ENCODE results near the gene KRT4. TPM values are rescaled to one million over a fixed set of nuclear protein-coding genes. Genes with fewer than 3 reads are reported as not detected.
A peak's percentile ranks its signal among the peaks of the same experiment; 100 is the strongest.

KRT4 gene
- total RNA-seq, 2 experiments from 2014 or later: not detected

GRCh38 chr12:52836491-52837412, 22.8 kb upstream of the KRT4 start:
- H3K27me3 ChIP-seq (ENCODE audit: control insufficient read depth in 1 of 2, insufficient read depth in 2 of 2, low read length in 2 of 2): no peaks in the 10 kb centered on the region
- Mint-ChIP-seq H3K4me3 (no peak overlapping the region), H3K9me3 (no peaks in the 10 kb centered on the region), H3K27me3 (peaks cover 9% of the 10 kb centered on the region), H3K27ac (peak overlapping the region; percentile 55), H3K36me3 (ENCODE audit: low read depth) (no peaks in the 10 kb centered on the region), H3K4me1 (ENCODE audit: low read depth) (peaks cover 18% of the 10 kb centered on the region)
- no peak for TF ChIP-seq CTCF (IDR thresholded peaks at IDR 0.05)
- no peaks in the 10 kb centered on the region for H3K9me3 ChIP-seq (ENCODE audit: control insufficient read depth in 1 of 2, insufficient read depth in 1 of 2, low read length in 2 of 2)
- DNase-seq (no peak), ATAC-seq (ENCODE audit: poor library complexity) (no peak)
- ChIA-PET CTCF (no interaction called here), POLR2A (no interaction called here)
- no peak overlapping the region for H3K4me3 ChIP-seq (ENCODE audit: low read length)
- no peak overlapping the region for H3K27ac ChIP-seq (ENCODE audit: low read depth in 1 of 2, low read length in 2 of 2)
- no peaks in the 10 kb centered on the region for H3K36me3 ChIP-seq (ENCODE audit: insufficient read depth, low read length)
- H3K4me1 ChIP-seq (ENCODE audit: insufficient read depth, low read length): peaks cover 8% of the 10 kb centered on the region
- intact Hi-C loops (cut with DNase I, micrococcal nuclease): no loop called here

- peak in 9 of 14 experiments; percentile 8 to 48 (median 40) for DNase-seq
- intact Hi-C loops (cut with DNase I, micrococcal nuclease): no loop called here
- Histone ChIP-seq H3K4me3 (ENCODE audit: low read length) (no peak overlapping the region), H3K27me3 (ENCODE audit: control insufficient read depth in 1 of 2, insufficient read depth in 2 of 2, low read length in 2 of 2) (no peaks in the 10 kb centered on the region), H3K4me1 (ENCODE audit: insufficient read depth, low read length) (peaks cover 8% of the 10 kb centered on the region), H3K27ac (ENCODE audit: low read depth in 1 of 2, low read length in 2 of 2) (no peak overlapping the region), H3K9me3 (ENCODE audit: control insufficient read depth in 1 of 2, insufficient read depth in 1 of 2, low read length in 2 of 2) (no peaks in the 10 kb centered on the region), H3K36me3 (ENCODE audit: insufficient read depth, low read length) (no peaks in the 10 kb centered on the region)
- H3K4me3 Mint-ChIP-seq: no peak overlapping the region
- H3K9me3 Mint-ChIP-seq: no peaks in the 10 kb centered on the region
- TF ChIP-seq CTCF (IDR thresholded peaks at IDR 0.05): no peak
- no peak overlapping the region for H3K27ac Mint-ChIP-seq
- H3K36me3 Mint-ChIP-seq (ENCODE audit: low read depth): no peaks in the 10 kb centered on the region
- ChIA-PET CTCF (no interaction called here), POLR2A (no interaction called here)
- peaks cover 18% of the 10 kb centered on the region for H3K4me1 Mint-ChIP-seq (ENCODE audit: low read depth)
- peak; percentile 62 for ATAC-seq (ENCODE audit: poor library complexity)
- H3K27me3 Mint-ChIP-seq: peaks cover 9% of the 10 kb centered on the region
These were observed 22.1 kb upstream of the KRT4 start for GRCh38 chr12:52836042-52836466.

- POLR2A ChIA-PET: no interaction called here
- Mint-ChIP-seq H3K4me1 (ENCODE audit: low read depth) (peaks cover 18% of the 10 kb centered on the region), H3K27ac (no peak overlapping the region), H3K9me3 (no peaks in the 10 kb centered on the region), H3K4me3 (no peak overlapping the region), H3K36me3 (ENCODE audit: low read depth) (no peaks in the 10 kb centered on the region), H3K27me3 (peaks cover 9% of the 10 kb centered on the region)
- Histone ChIP-seq H3K4me3 (ENCODE audit: low read length) (no peak overlapping the region), H3K27ac (ENCODE audit: low read depth in 1 of 2, low read length in 2 of 2) (no peak overlapping the region), H3K36me3 (ENCODE audit: insufficient read depth, low read length) (no peaks in the 10 kb centered on the region), H3K9me3 (ENCODE audit: control insufficient read depth in 1 of 2, insufficient read depth in 1 of 2, low read length in 2 of 2) (no peaks in the 10 kb centered on the region), H3K27me3 (ENCODE audit: control insufficient read depth in 1 of 2, insufficient read depth in 2 of 2, low read length in 2 of 2) (no peaks in the 10 kb centered on the region), H3K4me1 (ENCODE audit: insufficient read depth, low read length) (peaks cover 8% of the 10 kb centered on the region)
- TF ChIP-seq CTCF (IDR thresholded peaks at IDR 0.05): no peak
- ATAC-seq (ENCODE audit: poor library complexity) (no peak), DNase-seq (no peak)
- intact Hi-C loops (cut with DNase I, micrococcal nuclease): no loop called here
- CTCF ChIA-PET: no interaction called here
These were observed 21.5 kb upstream of the KRT4 start for GRCh38 chr12:52835271-52836041.
